IPS-20b (cell line): Measurements from ENCODE around the gene INPP5A.
"Not testable (repeated sequence)": the region's sequence is repeated elsewhere in the genome, so short reads cannot be mapped to it uniquely, and the experiment has no call there.

Source experiments
- H3K27ac ChIP-seq: one replicate; pipeline ENCODE4 v1.5.1; 2013; ENCODE audit warnings: low read length
- H3K27me3 ChIP-seq: 2 replicates; pipeline ENCODE4 v1.6.1; 2013; ENCODE audit warnings: mild to moderate bottlenecking, low read length, inconsistent platforms; ENCODE audit not compliant: insufficient read depth
- H3K36me3 ChIP-seq: 2 replicates; pipeline ENCODE4 v1.6.1; 2013; ENCODE audit warnings: low read depth, mild to moderate bottlenecking, inconsistent platforms, low read length, moderate library complexity; ENCODE audit not compliant: insufficient read depth
- H3K4me1 ChIP-seq: 2 replicates; pipeline ENCODE4 v1.6.1; 2013; ENCODE audit warnings: mild to moderate bottlenecking, control low read depth, inconsistent platforms, low read length, moderate library complexity; ENCODE audit not compliant: insufficient read depth
- H3K4me3 ChIP-seq: 2 replicates; pipeline ENCODE4 v1.5.1; 2013; ENCODE audit warnings: mild to moderate bottlenecking, low read length, inconsistent platforms
- H3K9ac ChIP-seq: 2 replicates; pipeline ENCODE4 v1.6.1; 2013; ENCODE audit warnings: low read depth, mild to moderate bottlenecking, inconsistent platforms, low read length, moderate library complexity
- H3K9me3 ChIP-seq: 2 replicates; pipeline ENCODE4 v1.6.1; 2013; ENCODE audit warnings: mild to moderate bottlenecking, low read depth, low read length, inconsistent platforms; ENCODE audit not compliant: insufficient read depth

The INPP5A gene

DNA sequence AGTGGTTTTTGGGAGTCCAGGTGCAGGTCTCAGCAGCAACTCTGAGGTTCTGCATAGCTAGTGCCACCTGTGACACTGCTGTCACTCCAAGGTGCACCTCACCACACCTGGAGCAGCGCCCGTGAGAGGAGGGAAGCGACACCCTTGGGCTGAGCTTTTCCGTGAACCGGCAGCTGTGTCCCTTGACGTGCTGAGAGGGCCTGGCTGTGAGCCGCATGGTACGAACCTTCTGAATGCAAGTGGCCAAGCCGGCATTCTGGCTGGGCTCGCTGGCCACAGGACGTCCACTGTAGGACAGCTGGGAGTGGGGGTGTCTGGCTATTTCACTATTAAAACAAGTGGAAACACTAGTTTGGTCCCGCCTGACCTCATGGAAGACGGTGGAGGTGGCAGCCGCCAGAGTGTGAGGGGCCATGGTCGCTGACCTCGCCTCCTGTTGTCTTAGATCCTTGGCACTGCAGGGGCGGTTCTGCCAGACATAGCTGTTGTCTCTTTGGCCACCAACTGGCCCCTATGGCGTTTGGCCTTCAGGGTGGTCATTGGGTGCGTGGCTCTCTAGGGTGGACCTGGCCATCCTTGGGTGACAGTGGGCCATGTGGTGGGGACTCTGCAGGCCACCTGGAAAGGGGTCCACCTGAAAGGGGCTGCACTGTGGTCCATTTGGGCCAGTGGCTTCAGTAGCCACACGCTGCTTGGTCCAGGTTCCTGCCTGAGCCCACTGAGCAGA is 12.9 kb downstream of the INPP5A start:
- Histone ChIP-seq H3K27me3 (no peaks in the 10 kb centered on the region), H3K4me1 (no peaks in the 10 kb centered on the region), H3K4me3 (no peak overlapping the region)

DNA sequence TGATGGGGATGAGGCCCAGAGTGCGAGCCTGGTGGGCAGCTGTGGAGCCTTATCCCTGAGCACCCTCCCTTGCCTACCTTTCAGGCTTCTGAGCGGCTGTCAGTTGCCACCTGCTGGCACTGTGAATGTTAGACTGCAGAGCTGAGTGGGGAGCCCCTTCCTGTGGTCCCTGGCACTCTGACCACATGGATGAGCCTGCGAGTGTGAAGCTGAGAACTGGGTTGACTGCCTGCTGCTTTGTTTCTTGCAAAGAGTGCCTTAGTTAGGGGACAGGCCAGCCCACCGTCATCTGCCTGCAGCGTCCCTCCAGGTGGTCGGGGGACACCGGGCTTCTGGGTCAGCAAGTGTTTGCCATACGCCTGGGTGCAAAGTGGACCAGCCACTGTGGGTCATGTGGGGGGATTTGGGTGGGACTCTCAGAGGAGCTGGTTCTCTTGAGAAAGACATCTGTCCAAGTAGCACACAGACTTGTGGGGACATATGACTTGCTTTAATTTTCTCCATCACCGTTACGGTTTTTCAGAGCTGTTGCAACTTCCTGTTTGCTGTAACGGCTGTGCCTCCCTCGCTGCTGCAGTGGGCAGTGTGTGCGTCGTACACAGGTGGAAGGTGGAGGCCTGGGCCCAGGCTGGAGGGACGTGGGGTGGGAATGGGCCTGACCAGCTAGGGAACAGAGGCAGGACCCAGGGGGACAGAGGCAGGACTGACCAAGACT is 13.7 kb downstream of the INPP5A start:
- H3K9ac ChIP-seq, result no peak overlapping the region
- no peak overlapping the region for H3K27ac ChIP-seq
- no peak overlapping the region for H3K4me3 ChIP-seq
- H3K9me3 ChIP-seq, result no peaks in the 10 kb centered on the region
- H3K27me3 ChIP-seq, result no peaks in the 10 kb centered on the region
- H3K36me3 ChIP-seq, result no peaks in the 10 kb centered on the region
- H3K4me1 ChIP-seq, result no peaks in the 10 kb centered on the region

More for the DNA sequence above, 12.9 kb downstream of the INPP5A start:
- Histone ChIP-seq H3K9ac (no peak overlapping the region), H3K36me3 (no peaks in the 10 kb centered on the region), H3K9me3 (no peaks in the 10 kb centered on the region), H3K27ac (no peak overlapping the region)

DNA sequence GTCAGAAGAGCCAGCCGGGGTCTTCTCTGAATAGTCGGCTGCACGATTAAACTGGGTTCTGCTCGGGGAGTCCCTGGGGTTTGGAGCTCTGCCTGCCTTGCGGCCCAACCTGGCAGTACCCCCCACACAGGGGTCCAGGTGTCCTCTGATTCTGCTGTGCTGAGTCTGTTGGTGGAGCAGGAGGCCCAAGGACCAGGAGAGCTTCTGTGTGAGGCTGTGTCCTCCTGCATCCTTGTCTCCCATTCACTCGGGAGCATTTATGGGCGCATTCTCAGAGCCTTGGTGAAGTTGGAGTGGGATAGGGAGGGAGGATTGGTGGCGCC is 14.2 kb downstream of the INPP5A start:
- Histone ChIP-seq H3K27ac (no peak overlapping the region), H3K27me3 (no peaks in the 10 kb centered on the region), H3K36me3 (no peaks in the 10 kb centered on the region), H3K9me3 (no peaks in the 10 kb centered on the region), H3K4me3 (no peak overlapping the region), H3K4me1 (no peaks in the 10 kb centered on the region), H3K9ac (no peak overlapping the region)

DNA sequence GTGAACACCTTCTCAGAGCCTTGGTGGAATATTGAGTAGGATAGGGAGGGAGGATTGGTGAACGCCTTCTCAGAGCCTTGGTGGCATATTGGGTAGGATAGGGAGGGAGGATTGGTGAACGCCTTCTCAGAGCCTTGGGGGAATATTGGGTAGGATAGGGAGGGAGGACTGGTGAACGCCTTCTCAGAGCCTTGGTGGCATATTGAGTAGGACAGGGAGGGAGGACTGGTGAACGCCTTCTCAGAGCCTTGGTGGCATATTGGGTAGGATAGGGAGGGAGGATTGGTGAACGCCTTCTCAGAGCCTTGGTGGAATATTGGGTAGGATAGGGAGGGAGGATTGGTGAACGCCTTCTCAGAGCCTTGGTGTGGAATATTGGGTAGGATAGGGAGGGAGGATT is 15.0 kb downstream of the INPP5A start:
- H3K4me1 ChIP-seq, H3K9me3 ChIP-seq, H3K4me3 ChIP-seq, H3K9ac ChIP-seq, H3K36me3 ChIP-seq, H3K27ac ChIP-seq, H3K27me3 ChIP-seq: not testable (repeated sequence)

DNA sequence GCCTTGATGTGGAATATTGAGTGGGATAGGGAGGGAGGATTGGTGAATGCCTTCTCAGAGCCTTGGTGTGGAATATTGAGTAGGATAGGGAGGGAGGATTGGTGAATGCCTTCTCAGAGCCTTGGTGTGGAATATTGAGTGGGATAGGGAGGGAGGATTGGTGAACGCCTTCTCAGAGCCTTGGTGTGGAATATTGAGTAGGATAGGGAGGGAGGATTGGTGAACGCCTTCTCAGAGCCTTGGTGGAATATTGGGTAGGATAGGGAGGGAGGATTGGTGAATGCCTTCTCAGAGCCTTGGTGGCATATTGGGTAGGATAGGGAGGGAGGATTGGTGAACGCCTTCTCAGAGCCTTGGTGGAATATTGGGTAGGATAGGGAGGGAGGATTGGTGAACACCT is 16.0 kb downstream of the INPP5A start:
- H3K36me3 ChIP-seq, H3K9ac ChIP-seq, H3K4me3 ChIP-seq, H3K4me1 ChIP-seq, H3K9me3 ChIP-seq, H3K27me3 ChIP-seq, H3K27ac ChIP-seq: not testable (repeated sequence)

DNA sequence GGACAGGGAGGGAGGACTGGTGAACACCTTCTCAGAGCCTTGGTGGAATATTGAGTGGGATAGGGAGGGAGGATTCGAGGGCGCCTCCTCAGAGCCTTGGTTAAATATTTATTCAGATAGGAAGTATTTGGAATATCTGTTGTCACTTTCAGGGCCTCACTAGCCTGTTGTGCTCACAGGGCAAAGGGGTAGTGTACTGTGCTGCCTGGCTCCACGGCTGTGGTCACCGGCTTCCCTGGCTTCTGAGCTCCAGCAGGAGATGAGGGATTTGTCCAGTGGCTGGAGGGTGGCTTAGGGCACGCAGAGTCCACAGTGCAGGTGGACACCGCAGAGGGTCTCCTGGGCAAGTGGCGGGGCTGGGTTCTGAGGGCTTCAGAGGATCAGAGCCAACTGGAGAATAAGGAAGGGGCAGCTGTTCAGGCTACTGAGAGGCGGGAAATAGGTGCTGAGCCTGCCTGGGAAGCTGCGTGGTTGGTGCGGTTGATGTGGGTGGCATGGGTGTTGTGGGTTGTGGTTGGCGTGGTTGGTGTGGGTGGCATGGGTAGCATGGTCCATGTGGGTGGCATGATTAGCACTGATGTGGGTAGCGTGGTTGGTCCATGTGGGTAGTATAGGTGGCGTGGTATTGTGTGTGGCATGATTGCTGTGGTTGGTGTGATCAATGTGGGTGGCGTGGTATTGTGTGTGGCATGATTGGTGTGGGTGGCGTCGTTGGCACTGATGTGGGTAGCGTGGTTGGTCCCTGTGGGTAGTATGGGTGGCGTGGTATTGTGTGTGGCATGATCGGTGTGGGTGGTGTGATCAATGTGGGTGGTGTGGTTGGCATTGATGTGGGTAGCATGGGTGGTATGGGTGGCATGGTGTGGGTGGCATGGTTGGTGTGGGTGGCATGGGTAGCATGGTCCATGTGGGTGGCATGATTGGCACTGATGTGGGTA is 16.7 kb downstream of the INPP5A start:
- H3K4me1 ChIP-seq, result no peaks in the 10 kb centered on the region
- H3K36me3 ChIP-seq, result no peaks in the 10 kb centered on the region
- H3K9me3 ChIP-seq, result no peaks in the 10 kb centered on the region
- no peaks in the 10 kb centered on the region for H3K27me3 ChIP-seq
- no peak overlapping the region for H3K4me3 ChIP-seq
- no peak overlapping the region for H3K9ac ChIP-seq
- no peak overlapping the region for H3K27ac ChIP-seq

DNA sequence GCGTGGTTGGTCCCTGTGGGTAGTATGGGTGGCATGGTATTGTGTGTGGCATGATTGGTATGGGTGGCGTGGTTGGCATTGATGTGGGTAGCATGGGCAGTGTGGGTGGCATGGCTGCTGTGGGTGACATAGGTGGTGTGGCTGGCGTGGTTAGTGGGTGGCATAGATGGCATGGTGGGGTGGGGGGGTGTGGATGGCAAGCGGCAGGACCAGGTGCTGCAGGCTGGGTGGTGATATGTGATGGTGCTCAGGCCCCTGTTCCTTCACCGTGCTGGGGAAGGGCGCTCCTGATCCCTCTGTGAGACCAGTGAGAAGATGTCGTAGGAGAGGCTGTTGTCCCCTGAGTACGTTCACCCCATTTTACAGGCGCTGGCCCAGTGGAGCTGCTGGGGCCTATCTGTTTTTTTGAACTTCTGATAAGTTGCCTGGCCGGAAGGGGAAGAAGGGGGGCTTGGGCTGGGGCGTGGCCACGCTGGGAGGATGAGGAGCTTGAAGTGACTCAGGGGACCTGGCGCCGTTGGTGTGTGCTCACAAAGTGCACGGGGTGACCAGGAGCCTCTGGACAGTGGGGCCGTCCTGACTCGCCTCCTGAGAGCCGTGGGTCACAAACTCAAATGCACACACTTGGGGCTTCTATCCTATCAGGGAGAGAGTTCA is 17.5 kb downstream of the INPP5A start:
- no peaks in the 10 kb centered on the region for H3K4me1 ChIP-seq
- no peak overlapping the region for H3K27ac ChIP-seq
- no peak overlapping the region for H3K9ac ChIP-seq
- H3K9me3 ChIP-seq, result no peaks in the 10 kb centered on the region
- no peaks in the 10 kb centered on the region for H3K27me3 ChIP-seq
- H3K4me3 ChIP-seq, result no peak overlapping the region
- no peaks in the 10 kb centered on the region for H3K36me3 ChIP-seq

DNA sequence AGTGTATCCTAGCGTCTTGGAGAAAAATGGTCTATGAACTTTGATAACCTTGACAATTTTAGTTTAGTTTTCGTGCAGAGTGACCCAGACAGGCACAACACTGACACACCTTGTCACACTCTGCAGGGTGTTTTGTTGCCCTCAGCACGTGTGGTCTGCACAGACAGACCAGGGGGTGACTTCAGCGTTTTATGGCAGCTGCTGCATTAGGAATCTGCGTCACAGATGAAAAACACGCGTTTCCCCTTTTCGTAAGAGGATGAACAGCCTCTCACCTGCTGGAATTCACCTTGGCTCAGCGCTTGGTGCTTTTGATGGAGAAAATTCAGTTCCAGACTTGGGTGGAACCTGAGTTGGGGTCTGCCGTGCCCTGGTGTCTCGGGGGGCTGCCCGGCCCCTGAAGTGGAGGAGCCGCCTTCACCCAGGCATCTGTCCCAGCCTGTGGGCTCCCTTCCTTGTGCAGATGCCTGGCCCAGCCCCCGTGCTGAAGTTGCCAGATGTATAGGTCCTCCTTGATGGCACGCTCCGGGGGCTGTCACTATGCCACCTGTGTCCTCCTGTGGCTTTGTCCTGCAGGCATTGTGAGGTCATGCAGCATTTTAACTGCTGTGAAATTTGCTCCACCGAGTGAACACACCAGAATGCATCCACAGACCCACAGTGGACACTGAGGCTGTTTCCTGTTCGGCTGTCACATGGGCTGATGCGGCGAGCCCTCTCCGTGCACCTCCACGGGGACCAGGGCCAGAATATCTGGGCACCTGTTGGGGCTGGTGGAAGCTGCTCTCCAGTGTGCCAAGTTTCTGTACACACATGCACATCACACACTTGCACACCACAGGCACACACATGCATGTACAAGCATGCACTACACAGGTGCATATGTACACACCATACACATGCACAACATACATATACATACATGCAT is 18.3 kb downstream of the INPP5A start:
- Histone ChIP-seq H3K4me1 (no peaks in the 10 kb centered on the region), H3K36me3 (no peaks in the 10 kb centered on the region), H3K4me3 (no peak overlapping the region), H3K9me3 (no peaks in the 10 kb centered on the region), H3K9ac (no peak overlapping the region), H3K27ac (no peak overlapping the region), H3K27me3 (no peaks in the 10 kb centered on the region)

DNA sequence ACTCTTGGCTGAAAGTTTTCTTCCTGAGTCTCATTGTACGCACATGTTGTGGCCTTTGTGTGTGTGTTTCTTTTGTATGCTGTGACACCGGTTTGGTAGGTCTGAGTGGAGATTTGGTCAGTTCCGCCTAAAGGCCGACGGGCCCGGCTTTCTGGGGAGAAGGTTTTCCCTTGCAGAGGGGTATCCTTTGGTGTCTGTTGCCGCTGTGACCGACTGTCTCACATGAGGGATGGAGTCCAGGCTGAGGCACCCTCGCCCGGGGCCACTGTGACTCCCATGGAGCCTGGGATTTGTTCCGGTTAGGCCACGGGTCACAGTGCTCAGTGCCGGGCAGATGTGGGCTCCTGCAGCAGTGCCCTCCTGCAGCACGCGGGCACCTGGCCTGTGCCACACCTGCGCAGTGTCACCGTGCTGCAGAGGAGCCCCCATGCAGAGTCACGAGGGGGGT is 19.4 kb downstream of the INPP5A start:
- no peaks in the 10 kb centered on the region for H3K27me3 ChIP-seq
- no peaks in the 10 kb centered on the region for H3K9me3 ChIP-seq
- H3K4me1 ChIP-seq, result no peaks in the 10 kb centered on the region
- H3K36me3 ChIP-seq, result no peaks in the 10 kb centered on the region
- H3K9ac ChIP-seq, result no peak overlapping the region
- no peak overlapping the region for H3K4me3 ChIP-seq
- no peak overlapping the region for H3K27ac ChIP-seq

DNA sequence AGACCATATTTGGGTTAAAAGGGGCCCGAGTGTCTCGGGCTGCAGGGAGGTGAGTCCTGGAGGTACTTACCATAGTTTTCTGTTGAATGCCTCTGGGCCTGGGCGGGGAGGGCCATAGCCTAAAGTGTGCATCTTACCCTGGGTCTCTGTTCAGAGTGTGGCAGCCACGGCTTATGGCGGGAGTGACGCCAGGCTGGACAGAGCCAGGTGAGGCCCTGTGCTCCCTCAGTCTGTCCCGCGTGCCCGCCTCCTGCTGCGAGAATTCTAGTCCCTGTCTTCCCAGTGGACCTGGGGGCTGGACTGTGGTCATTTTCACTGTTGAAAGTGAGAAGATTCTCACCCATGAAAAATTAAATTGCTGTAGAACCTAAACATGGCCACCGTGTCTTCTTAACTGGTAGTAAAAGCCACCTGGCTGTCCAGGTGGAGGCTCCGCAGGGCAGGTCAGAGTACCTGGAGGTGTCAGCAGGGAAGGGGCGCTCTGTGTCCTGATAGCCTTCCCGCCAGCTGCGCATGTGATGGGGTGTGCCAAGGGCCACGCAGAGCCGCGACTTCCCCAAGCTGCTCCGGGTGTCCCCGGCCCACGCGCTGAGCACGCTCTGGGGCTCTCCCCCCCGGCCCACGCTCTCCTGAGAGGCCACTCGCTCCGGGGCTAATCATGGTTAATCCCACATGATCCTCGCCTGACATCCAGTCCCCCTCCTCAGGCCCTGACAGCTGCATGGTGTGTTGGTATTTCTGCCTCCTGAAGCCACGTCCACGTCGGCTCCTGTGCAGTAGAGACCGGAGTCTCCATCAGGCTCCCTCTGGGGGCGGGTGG is 20.3 kb downstream of the INPP5A start:
- no peaks in the 10 kb centered on the region for H3K36me3 ChIP-seq
- no peaks in the 10 kb centered on the region for H3K27me3 ChIP-seq
- H3K27ac ChIP-seq, result no peak overlapping the region
- no peaks in the 10 kb centered on the region for H3K4me1 ChIP-seq
- H3K9ac ChIP-seq, result no peak overlapping the region
- no peaks in the 10 kb centered on the region for H3K9me3 ChIP-seq
- H3K4me3 ChIP-seq, result no peak overlapping the region
